ENCODE measurements around the gene USF1.

The USF1 gene

DNA sequence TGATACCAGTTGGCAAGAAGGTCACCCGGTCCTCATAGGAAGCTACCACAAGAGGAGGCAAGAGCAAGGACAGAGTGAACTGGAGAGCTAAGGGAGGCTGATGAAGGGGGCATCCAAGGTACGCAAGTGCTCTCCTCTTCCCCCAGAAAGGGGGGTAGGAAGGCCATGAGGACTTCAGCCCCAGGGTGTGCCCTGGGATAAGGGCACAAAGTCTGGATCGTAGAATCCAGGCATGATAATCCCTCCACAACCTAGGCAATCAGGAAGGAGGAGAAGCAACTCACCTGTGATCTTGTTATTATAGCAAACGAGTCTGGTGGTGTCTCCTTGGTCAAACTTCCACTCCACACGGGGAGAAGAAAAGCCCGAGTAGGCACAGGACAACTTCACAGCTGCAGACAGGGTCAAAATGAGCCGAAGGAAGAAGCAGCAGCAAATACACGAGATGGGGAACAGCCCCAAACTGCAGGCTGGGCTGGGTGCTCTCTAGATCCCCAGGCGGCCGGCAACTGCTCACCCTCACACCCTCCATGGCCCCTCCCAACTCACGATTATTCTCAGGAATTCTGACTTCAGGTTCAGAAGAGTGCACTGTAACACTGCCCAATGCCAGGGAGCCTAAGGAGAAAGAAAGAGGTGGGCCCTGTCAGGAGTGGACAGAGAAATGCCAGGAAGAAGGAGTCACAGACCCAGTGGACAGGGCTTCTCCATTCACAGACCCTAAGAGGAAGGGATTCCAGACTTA, 44.9 kb downstream of the USF1 start:
- TF ChIP-seq YY1 (IDR thresholded peaks at IDR 0.05; ENCODE audit: low read depth) = no peak
- no peak for TF ChIP-seq FOXM1 (IDR thresholded peaks at IDR 0.05; ENCODE audit: borderline replicate concordance, low read depth)
- TF ChIP-seq TCF12 (IDR thresholded peaks at IDR 0.05; ENCODE audit: low read depth) = no peak
- TF ChIP-seq, protein P1, sequence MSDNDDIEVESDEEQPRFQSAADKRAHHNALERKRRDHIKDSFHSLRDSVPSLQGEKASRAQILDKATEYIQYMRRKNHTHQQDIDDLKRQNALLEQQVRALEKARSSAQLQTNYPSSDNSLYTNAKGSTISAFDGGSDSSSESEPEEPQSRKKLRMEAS (IDR thresholded peaks at IDR 0.05) = no peak
- no peak for TF ChIP-seq CREB1 (IDR thresholded peaks at IDR 0.05; ENCODE audit: low read depth)
- no peak for TF ChIP-seq EGR1 (IDR thresholded peaks at IDR 0.05)
- no peak for TF ChIP-seq NFIC (IDR thresholded peaks at IDR 0.05)
- no peak for TF ChIP-seq TEAD4 (IDR thresholded peaks at IDR 0.05)

DNA sequence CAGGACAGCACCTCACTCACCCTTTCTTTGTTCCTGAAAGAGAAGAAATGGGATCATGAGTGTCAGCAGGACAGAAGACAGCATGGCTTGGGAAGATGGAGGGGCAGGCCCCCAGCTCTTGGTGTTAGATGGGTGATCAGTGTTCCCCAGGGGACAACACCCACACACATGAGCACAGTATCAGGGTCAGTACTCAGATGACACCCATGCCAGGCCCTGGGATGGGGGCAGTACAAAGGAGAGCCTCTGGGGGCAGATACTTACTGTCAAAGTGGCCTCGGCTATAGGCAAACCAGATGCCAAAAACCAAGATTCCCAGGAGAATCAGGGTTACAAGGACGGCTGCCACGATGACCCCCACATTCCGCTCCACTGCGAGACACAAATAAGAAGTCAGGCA, 46.4 kb downstream of the USF1 start:
- TF ChIP-seq, protein P2, sequence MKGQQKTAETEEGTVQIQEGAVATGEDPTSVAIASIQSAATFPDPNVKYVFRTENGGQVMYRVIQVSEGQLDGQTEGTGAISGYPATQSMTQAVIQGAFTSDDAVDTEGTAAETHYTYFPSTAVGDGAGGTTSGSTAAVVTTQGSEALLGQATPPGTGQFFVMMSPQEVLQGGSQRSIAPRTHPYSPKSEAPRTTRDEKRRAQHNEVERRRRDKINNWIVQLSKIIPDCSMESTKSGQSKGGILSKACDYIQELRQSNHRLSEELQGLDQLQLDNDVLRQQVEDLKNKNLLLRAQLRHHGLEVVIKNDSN (IDR thresholded peaks at IDR 0.05) = no peak
- TF ChIP-seq RAD21 (IDR thresholded peaks at IDR 0.05; ENCODE audit: low read depth) = no peak
- TF ChIP-seq FOXM1 (IDR thresholded peaks at IDR 0.05; ENCODE audit: borderline replicate concordance, low read depth) = no peak
- no peak for TF ChIP-seq EP300 (IDR thresholded peaks at IDR 0.05; ENCODE audit: borderline replicate concordance)
- no peak for TF ChIP-seq TAF1 (IDR thresholded peaks at IDR 0.05; ENCODE audit: low read depth)
- no peak for TF ChIP-seq EGR1 (IDR thresholded peaks at IDR 0.05)
- TF ChIP-seq NFIC (IDR thresholded peaks at IDR 0.05) = no peak
- TF ChIP-seq, protein P3, sequence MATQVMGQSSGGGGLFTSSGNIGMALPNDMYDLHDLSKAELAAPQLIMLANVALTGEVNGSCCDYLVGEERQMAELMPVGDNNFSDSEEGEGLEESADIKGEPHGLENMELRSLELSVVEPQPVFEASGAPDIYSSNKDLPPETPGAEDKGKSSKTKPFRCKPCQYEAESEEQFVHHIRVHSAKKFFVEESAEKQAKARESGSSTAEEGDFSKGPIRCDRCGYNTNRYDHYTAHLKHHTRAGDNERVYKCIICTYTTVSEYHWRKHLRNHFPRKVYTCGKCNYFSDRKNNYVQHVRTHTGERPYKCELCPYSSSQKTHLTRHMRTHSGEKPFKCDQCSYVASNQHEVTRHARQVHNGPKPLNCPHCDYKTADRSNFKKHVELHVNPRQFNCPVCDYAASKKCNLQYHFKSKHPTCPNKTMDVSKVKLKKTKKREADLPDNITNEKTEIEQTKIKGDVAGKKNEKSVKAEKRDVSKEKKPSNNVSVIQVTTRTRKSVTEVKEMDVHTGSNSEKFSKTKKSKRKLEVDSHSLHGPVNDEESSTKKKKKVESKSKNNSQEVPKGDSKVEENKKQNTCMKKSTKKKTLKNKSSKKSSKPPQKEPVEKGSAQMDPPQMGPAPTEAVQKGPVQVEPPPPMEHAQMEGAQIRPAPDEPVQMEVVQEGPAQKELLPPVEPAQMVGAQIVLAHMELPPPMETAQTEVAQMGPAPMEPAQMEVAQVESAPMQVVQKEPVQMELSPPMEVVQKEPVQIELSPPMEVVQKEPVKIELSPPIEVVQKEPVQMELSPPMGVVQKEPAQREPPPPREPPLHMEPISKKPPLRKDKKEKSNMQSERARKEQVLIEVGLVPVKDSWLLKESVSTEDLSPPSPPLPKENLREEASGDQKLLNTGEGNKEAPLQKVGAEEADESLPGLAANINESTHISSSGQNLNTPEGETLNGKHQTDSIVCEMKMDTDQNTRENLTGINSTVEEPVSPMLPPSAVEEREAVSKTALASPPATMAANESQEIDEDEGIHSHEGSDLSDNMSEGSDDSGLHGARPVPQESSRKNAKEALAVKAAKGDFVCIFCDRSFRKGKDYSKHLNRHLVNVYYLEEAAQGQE (IDR thresholded peaks at IDR 0.05; ENCODE audit: low read depth) = no peak
- TF ChIP-seq, protein P1 (IDR thresholded peaks at IDR 0.05) = no peak
- TF ChIP-seq ZBTB7A (IDR thresholded peaks at IDR 0.05; ENCODE audit: low read depth) = no peak
- no peak for TF ChIP-seq TEAD4 (IDR thresholded peaks at IDR 0.05)
- TF ChIP-seq CREB1 (IDR thresholded peaks at IDR 0.05; ENCODE audit: low read depth) = no peak

DNA sequence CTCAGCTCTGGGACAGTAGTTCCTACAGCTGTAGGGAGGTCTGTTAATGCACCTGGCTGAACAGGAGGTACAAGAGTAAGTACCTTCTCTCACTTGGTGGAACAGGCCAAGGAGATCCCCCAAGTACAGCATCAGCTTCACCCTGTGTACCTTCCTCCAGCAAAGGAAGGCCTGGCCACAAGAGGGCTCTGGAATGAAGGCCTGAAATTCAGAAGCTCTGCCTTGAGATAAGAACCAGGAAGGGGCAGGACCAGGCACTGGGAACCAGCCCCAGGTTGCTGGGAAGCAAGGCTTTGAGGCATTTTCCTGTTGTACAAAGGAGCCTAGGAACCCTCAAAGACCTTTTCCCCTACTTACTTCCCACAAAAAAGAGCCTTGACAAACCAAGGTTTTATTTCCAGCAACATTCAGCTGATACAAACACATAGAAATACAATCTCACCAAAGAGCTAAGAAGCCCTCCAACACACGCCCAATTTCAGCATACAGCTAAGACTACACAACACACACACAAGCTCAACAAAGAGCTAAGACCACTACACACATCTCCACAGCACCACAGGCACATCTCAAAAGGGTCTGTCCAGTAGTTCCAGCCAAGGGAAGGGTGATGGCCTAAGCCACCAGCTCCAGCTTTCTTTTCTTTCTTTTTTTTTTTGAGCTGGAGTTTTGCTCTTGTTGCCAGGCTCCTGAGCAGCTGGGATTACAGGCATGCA, 48.3 kb downstream of the USF1 start:
- no peak; the same call in 1 of the 2 replicates for TF ChIP-seq TEAD4 (IDR thresholded peaks at IDR 0.05)
- TF ChIP-seq, protein P3 (IDR thresholded peaks at IDR 0.05; ENCODE audit: low read depth) = no peak
- peak; percentile 47; the same call in 1 of the 2 replicates for TF ChIP-seq RAD21 (IDR thresholded peaks at IDR 0.05; ENCODE audit: low read depth)
- TF ChIP-seq EGR1 (IDR thresholded peaks at IDR 0.05) = no peak

- no peak for TF ChIP-seq CEBPB (IDR thresholded peaks at IDR 0.05)
- no peak for TF ChIP-seq NFIC (IDR thresholded peaks at IDR 0.05)
- no peak for TF ChIP-seq FOXM1 (IDR thresholded peaks at IDR 0.05; ENCODE audit: borderline replicate concordance, low read depth)
- peak; percentile 34; the same call in 1 of the 2 replicates for TF ChIP-seq EP300 (IDR thresholded peaks at IDR 0.05; ENCODE audit: borderline replicate concordance)
- peak; percentile 48 for TF ChIP-seq TEAD4 (IDR thresholded peaks at IDR 0.05)
- no peak for TF ChIP-seq CREB1 (IDR thresholded peaks at IDR 0.05; ENCODE audit: low read depth)
- TF ChIP-seq ZBTB7A (IDR thresholded peaks at IDR 0.05; ENCODE audit: low read depth) = no peak
- TF ChIP-seq RAD21 (IDR thresholded peaks at IDR 0.05; ENCODE audit: low read depth) = no peak
- 0 out of 2 replicates have a peak, but pooled peaks have one; percentile 29 for TF ChIP-seq TCF12 (IDR thresholded peaks at IDR 0.05; ENCODE audit: low read depth)
These were observed 49.6 kb downstream of the USF1 start for GRCh38 chr1:160996178-160996577.

DNA sequence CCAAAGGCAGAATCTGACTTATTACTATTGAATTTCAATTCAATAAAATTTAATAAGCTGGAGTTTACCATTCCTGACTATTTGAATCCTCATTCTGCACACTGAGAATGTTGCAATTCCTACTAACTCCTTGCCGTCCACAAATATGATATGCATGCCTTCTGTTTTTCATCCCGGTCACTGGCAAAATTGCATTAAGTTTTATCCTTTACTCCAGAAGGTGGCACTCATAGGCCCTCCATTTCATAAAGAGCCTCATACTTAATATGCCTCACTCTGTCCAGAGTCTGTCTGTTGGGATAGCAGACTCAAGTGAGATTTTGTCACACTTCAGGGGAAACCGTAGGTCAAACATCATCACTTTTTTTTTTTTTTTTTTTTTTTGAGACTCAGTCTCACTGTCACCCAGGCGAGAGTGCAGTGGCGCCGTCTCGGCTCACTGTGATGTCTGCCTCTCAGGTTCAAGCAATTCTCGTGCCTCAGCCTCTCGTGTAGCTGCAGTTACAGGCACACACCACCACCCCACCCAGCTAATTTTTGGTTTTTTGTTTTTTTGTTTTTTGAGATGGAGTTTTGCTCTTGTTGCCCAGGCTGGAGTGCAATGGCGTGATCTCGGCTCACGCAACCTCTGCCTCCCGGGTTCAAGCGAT, 52.1 kb downstream of the USF1 start:
- peak; percentile 17; the same call in 1 of the 2 replicates for TF ChIP-seq RAD21 (IDR thresholded peaks at IDR 0.05; ENCODE audit: low read depth)
- no peak for TF ChIP-seq TAF1 (IDR thresholded peaks at IDR 0.05; ENCODE audit: low read depth)
